22Rv1 (cell line): ENCODE results near the gene OPRM1.

Experiments
- CTCF ChIP-seq: fragments of 450-650 bp; IDR thresholded peaks from 2 replicates; pipeline ENCODE4 v1.5.1; 2017; ENCODE audit warnings: mild to moderate bottlenecking
- ZFX ChIP-seq: fragments of 450-650 bp; IDR thresholded peaks from 2 replicates; pipeline ENCODE4 v1.6.1; 2017; ENCODE audit warnings: antibody characterized with exemption, borderline replicate concordance

- TF ChIP-seq CTCF (no peak), ZFX (no peak)
Measured at GRCh38 chr6:154167126-154167525, 128.1 kb downstream of the OPRM1 start.
